Peyer's patch (tissue), 4 donors: Measurements from ENCODE around the gene TTLL10.

Experiments used
- POLR2A ChIP-seq, 2 donors: fragments of 450-650 bp; IDR thresholded peaks; one replicate each; pipeline ENCODE4 v1.5.1; 2017; ENCODE audit warnings: antibody characterized with exemption in 2 of 2, mild to moderate bottlenecking in 2 of 2, moderate library complexity in 2 of 2
- TF ChIP-seq, protein P1 (sequence below), 6 experiments: fragments of 450-650 bp in 4 of 6; fragments of 200-600 bp in 2 of 6; sonication (generic) in 1 of 6; IDR thresholded peaks; one replicate each; pipeline ENCODE4 v1.5.1; 2017 to 2019; ENCODE audit warnings: antibody characterized with exemption in 6 of 6, mild to moderate bottlenecking in 3 of 6, moderate library complexity in 1 of 6

DNA sequence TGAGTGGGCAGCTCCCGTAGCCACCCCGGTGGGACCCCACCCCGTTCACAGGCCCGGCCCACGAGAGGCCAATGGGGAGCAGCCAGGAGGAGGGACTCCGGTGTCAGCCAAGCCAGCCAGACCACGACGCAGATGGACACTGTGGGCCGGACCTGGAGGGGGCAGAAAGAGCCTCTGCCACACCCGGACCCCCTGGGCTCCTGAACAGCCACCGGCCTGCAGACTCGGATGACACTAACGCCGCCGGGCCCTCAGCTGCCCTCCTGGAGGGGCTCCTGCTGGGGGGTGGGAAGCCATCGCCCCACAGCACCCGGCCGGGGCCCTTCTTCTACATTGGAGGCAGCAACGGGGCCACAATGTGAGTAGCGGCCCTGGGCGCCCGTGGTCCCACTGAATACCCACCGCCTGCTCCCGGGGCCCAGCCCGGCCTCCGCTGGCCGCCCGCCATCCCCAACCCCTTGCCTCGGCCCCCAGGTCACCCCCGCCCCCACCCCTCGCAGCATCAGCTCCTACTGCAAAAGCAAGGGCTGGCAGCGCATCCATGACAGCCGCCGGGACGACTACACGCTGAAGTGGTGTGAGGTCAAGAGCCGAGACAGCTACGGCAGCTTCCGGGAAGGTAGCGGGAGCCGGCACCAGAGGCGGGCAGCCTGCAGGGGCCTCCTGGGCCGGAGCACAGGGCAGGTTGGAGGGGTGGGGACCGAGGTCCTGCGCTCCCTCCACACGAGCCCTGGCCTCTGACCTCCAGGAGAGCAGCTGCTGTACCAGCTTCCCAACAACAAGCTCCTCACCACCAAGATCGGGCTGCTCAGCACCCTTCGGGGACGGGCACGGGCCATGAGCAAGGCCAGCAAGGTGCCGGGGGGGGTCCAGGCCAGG is 6.5 kb downstream of the TTLL10 start:
- TF ChIP-seq, protein P1, sequence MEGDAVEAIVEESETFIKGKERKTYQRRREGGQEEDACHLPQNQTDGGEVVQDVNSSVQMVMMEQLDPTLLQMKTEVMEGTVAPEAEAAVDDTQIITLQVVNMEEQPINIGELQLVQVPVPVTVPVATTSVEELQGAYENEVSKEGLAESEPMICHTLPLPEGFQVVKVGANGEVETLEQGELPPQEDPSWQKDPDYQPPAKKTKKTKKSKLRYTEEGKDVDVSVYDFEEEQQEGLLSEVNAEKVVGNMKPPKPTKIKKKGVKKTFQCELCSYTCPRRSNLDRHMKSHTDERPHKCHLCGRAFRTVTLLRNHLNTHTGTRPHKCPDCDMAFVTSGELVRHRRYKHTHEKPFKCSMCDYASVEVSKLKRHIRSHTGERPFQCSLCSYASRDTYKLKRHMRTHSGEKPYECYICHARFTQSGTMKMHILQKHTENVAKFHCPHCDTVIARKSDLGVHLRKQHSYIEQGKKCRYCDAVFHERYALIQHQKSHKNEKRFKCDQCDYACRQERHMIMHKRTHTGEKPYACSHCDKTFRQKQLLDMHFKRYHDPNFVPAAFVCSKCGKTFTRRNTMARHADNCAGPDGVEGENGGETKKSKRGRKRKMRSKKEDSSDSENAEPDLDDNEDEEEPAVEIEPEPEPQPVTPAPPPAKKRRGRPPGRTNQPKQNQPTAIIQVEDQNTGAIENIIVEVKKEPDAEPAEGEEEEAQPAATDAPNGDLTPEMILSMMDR (IDR thresholded peaks at IDR 0.05) = no peak
- TF ChIP-seq POLR2A (IDR thresholded peaks at IDR 0.05) = no peak
